K562 (cell line): ENCODE results near the gene HAUS6. TPM values are rescaled to one million over a fixed set of nuclear protein-coding genes. Genes with fewer than 3 reads are reported as not detected.

Experiments
- DDX20 ChIP-seq: fragments of 450-650 bp; IDR thresholded peaks from 2 replicates; pipeline ENCODE4 v1.6.1; 2016; ENCODE audit warnings: missing genetic modification characterization, low read depth, mild to moderate bottlenecking, missing compliant biosample characterization, moderate library complexity
- ETV1 ChIP-seq: fragments of 450-650 bp; conservative IDR thresholded peaks from 2 replicates; pipeline ENCODE4 v1.6.1; 2016; ENCODE audit warnings: missing genetic modification characterization, control low read depth, low read depth, missing compliant biosample characterization
- polyA plus RNA-seq, 8 experiments: library from polyadenylated mRNA; depleted of rRNA in 4 of 8; stranded (reverse) in 5 of 8; unstranded in 3 of 8; fragments of >200 nt; fragmentation: Nextera tagmentation in 2 of 8; fragmentation: Illumina TruSeq in 1 of 8; extraction: Ambion mirVana in 2 of 8; extraction: Trizol in 1 of 8; gene quantifications; 2 replicates each; pipeline versions ENCODE4 v1.2.1 to v1.2.3, GENCODE V29; 2011 to 2014; ENCODE audit warnings: inconsistent platforms in 1 of 8, missing spikeins in 1 of 8
- small RNA-seq: library from RNA; depleted of rRNA; stranded (forward); fragments of <200 nt; gene quantifications from one replicate; pipeline ENCODE3, GENCODE V24; 2014
- total RNA-seq, 7 experiments: library from RNA; depleted of rRNA in 6 of 7; stranded (reverse); fragments of >200 nt in 6 of 7; fragmentation: Illumina TruSeq in 2 of 7; extraction: Trizol in 2 of 7; gene quantifications; 2 replicates each; pipeline versions ENCODE4 v1.2.1 to v1.2.3, GENCODE V29; 2011 to 2021; ENCODE audit warnings: low replicate concordance in 1 of 7

HAUS6 gene
- total and polyA plus RNA-seq, 9 of the 15 experiments (the other 6 are each of a cell fraction or from before 2014, with no cell fraction given): 10.2 to 31.7 (median 23.1) TPM

DNA sequence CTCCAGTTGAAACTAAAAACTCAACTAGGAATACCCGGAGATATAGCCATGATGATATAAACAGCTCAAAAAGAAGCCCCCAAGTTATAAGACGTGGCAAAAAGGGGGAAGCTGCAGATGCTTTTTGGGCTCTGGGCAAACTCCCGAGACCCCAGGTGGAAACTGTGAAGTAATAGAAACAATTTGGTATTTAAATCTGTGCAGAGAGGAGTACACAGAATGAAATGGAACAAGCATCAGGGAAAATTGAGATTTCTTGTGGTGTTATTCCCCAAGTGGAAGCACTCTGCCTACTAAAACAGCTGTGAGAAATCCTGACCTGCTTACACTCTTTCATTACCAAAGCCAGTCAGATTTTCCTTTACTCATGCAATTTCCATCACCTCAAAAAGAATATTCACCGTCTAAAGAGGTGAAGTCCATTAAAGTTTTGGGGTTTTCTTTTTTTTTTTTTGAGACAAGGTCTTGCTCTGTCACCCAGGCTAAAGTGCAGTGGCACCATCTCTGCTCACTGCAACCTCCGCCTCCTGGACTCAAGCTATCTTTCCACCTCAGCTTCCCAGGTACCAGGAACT lies 93.2 kb downstream of the HAUS6 start (continued):
- TF ChIP-seq DDX20 (no peak), ETV1 (tag) (no peak)

Small RNAs within 50 kb of the gene (small RNA-seq; reads per million reads assigned to genes)
- gene RF00019 (not detected), gene RNU6-264P (not detected), gene SCARNA8 (18.4 reads per million, percentile 97 among the genes with 10 or more reads in this experiment)

Other genes starting within 250 kb of the HAUS6 start
- gene SAXO1, start 69.7 kb downstream of the HAUS6 start, total RNA-seq (2014; rRNA removed): not detected in 2 replicates
- gene SAXO1, start 69.7 kb downstream of the HAUS6 start, total RNA-seq (2014; rRNA removed; fragmentation: Illumina TruSeq; extraction: Trizol): not detected in 2 replicates
- gene SAXO1, start 69.7 kb downstream of the HAUS6 start, total RNA-seq (2015; rRNA removed; fragmentation: Illumina TruSeq; extraction: Trizol): not detected in 2 replicates
- not detected in 2 replicates for gene SAXO1, start 69.7 kb downstream of the HAUS6 start, total RNA-seq (2021)
- 0.04 TPM in 1 of 2 replicates, not detected in the other for gene SAXO1, start 69.7 kb downstream of the HAUS6 start, polyA plus RNA-seq (2011; rRNA removed)
- gene SAXO1, start 69.7 kb downstream of the HAUS6 start, polyA plus RNA-seq (2014; fragmentation: Illumina TruSeq; extraction: Trizol): not detected in 2 replicates
- gene SAXO1, start 69.7 kb downstream of the HAUS6 start, polyA plus RNA-seq (2014; fragmentation: Nextera tagmentation; extraction: Ambion mirVana): not detected
- gene SAXO1, start 69.7 kb downstream of the HAUS6 start, polyA plus RNA-seq (2014; rRNA removed): not detected in 2 replicates
- gene RRAGA, start 53.5 kb downstream of the HAUS6 start, total RNA-seq (2014; rRNA removed): 9.8 and 15.5 TPM in 2 replicates
- 18.8 and 20.8 TPM in 2 replicates for gene RRAGA, start 53.5 kb downstream of the HAUS6 start, total RNA-seq (2014; rRNA removed; fragmentation: Illumina TruSeq; extraction: Trizol)
- 15.6 and 17.4 TPM in 2 replicates for gene RRAGA, start 53.5 kb downstream of the HAUS6 start, total RNA-seq (2015; rRNA removed; fragmentation: Illumina TruSeq; extraction: Trizol)
- gene RRAGA, start 53.5 kb downstream of the HAUS6 start, total RNA-seq (2021): 30.7 TPM in 2 replicates
- gene RRAGA, start 53.5 kb downstream of the HAUS6 start, polyA plus RNA-seq (2011; rRNA removed): 31.1 and 44.7 TPM in 2 replicates
- 25.3 and 27.1 TPM in 2 replicates for gene RRAGA, start 53.5 kb downstream of the HAUS6 start, polyA plus RNA-seq (2014; fragmentation: Illumina TruSeq; extraction: Trizol)
- gene RRAGA, start 53.5 kb downstream of the HAUS6 start, polyA plus RNA-seq (2014; fragmentation: Nextera tagmentation; extraction: Ambion mirVana): 1 to 10 TPM; 6.0 to 7.7 TPM
- 25.5 and 29.2 TPM in 2 replicates for gene RRAGA, start 53.5 kb downstream of the HAUS6 start, polyA plus RNA-seq (2014; rRNA removed)
- 29.1 and 34.2 TPM in 2 replicates for gene PLIN2, start 24.6 kb upstream of the HAUS6 start, total RNA-seq (2014; rRNA removed)
- gene PLIN2, start 24.6 kb upstream of the HAUS6 start, total RNA-seq (2014; rRNA removed; fragmentation: Illumina TruSeq; extraction: Trizol): 42.6 and 43.6 TPM in 2 replicates
- gene PLIN2, start 24.6 kb upstream of the HAUS6 start, total RNA-seq (2015; rRNA removed; fragmentation: Illumina TruSeq; extraction: Trizol): 38.2 and 41.0 TPM in 2 replicates
- gene PLIN2, start 24.6 kb upstream of the HAUS6 start, total RNA-seq (2021): 35.4 and 36.4 TPM in 2 replicates
- 48.7 and 95.5 TPM in 2 replicates for gene PLIN2, start 24.6 kb upstream of the HAUS6 start, polyA plus RNA-seq (2011; rRNA removed)
- 46.4 and 47.4 TPM in 2 replicates for gene PLIN2, start 24.6 kb upstream of the HAUS6 start, polyA plus RNA-seq (2014; fragmentation: Illumina TruSeq; extraction: Trizol)
- gene PLIN2, start 24.6 kb upstream of the HAUS6 start, polyA plus RNA-seq (2014; fragmentation: Nextera tagmentation; extraction: Ambion mirVana): 10 to 100 TPM; 63.7 to 68.6 TPM
- gene PLIN2, start 24.6 kb upstream of the HAUS6 start, polyA plus RNA-seq (2014; rRNA removed): 32.2 and 33.8 TPM in 2 replicates
- gene DENND4C, start 127.8 kb upstream of the HAUS6 start, total RNA-seq (2014; rRNA removed): 13.6 and 15.3 TPM in 2 replicates
- 24.4 and 26.2 TPM in 2 replicates for gene DENND4C, start 127.8 kb upstream of the HAUS6 start, total RNA-seq (2014; rRNA removed; fragmentation: Illumina TruSeq; extraction: Trizol)
- gene DENND4C, start 127.8 kb upstream of the HAUS6 start, total RNA-seq (2015; rRNA removed; fragmentation: Illumina TruSeq; extraction: Trizol): 26.2 and 31.8 TPM in 2 replicates
- gene DENND4C, start 127.8 kb upstream of the HAUS6 start, total RNA-seq (2021): 13.8 and 13.9 TPM in 2 replicates
- gene DENND4C, start 127.8 kb upstream of the HAUS6 start, polyA plus RNA-seq (2011; rRNA removed): 19.3 and 26.0 TPM in 2 replicates
- gene DENND4C, start 127.8 kb upstream of the HAUS6 start, polyA plus RNA-seq (2014; fragmentation: Illumina TruSeq; extraction: Trizol): 12.2 and 14.5 TPM in 2 replicates
- gene DENND4C, start 127.8 kb upstream of the HAUS6 start, polyA plus RNA-seq (2014; fragmentation: Nextera tagmentation; extraction: Ambion mirVana): 1 to 10 TPM; 4.8 to 6.7 TPM
- 9.5 and 13.3 TPM in 2 replicates for gene DENND4C, start 127.8 kb upstream of the HAUS6 start, polyA plus RNA-seq (2014; rRNA removed)